SJCRH30 (cell line): ENCODE results near the gene TBK1. TPM values are rescaled to one million over a fixed set of nuclear protein-coding genes. Genes with fewer than 3 reads are reported as not detected.
"Not testable (repeated sequence)": the region's sequence is repeated elsewhere in the genome, so short reads cannot be mapped to it uniquely, and the experiment has no call there.

Experiments used
- DNase-seq, 2 experiments: peaks; one replicate each; pipeline ENCODE4 v3.0.0-alpha.2; 2015 to 2020
- H3K27ac ChIP-seq: fragments of 250-450 bp; sonication (Bioruptor Pico); 2 replicates; pipeline ENCODE4 v1.5.1; 2020; ENCODE audit warnings: mild to moderate bottlenecking, moderate library complexity
- H3K27me3 ChIP-seq: fragments of 250-450 bp; sonication (Bioruptor Pico); 2 replicates; pipeline ENCODE4 v1.5.1; 2020; ENCODE audit warnings: mild to moderate bottlenecking, moderate library complexity
- H3K36me3 ChIP-seq: fragments of 250-450 bp; sonication (Bioruptor Pico); 2 replicates; pipeline ENCODE4 v1.5.1; 2020; ENCODE audit warnings: mild to moderate bottlenecking, moderate library complexity
- H3K4me1 ChIP-seq: fragments of 250-450 bp; sonication (Bioruptor Pico); 2 replicates; pipeline ENCODE4 v1.5.1; 2020; ENCODE audit warnings: mild to moderate bottlenecking, moderate library complexity
- H3K4me3 ChIP-seq: fragments of 250-450 bp; sonication (Bioruptor Pico); 2 replicates; pipeline ENCODE4 v1.5.1; 2020; ENCODE audit warnings: mild to moderate bottlenecking, moderate library complexity
- H3K9me3 ChIP-seq: fragments of 250-450 bp; sonication (Bioruptor Pico); replicated peaks from 2 replicates; pipeline ENCODE4 v1.5.1; 2020; ENCODE audit warnings: mild to moderate bottlenecking, moderate library complexity
- total RNA-seq: library from RNA; depleted of rRNA; stranded (reverse); fragments of >200 nt; shearing (Covaris generic); gene quantifications from 2 replicates; pipeline ENCODE4 v1.2.3, GENCODE V29; 2014

The TBK1 gene
- total RNA-seq, 1 experiment from 2014 or later, result 31.5 TPM

DNA sequence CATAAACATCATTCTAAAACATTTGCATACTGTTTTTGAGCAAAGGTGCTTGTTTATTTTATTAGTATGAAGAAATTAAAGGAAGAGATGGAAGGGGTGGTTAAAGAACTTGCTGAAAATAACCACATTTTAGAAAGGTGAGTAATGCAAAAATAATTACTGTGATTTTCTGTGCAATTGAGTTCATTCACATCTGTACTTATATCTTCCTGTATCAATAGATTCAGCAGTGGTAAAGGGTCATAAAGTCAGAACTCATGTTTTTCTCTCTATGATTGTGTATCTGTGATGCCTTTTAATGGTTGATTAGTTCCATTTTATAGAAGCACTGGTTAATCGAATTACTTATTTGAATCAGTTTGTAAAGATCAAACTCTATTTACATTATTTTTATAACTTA, 46.0 kb downstream of the TBK1 start:
- no peaks in the 10 kb centered on the region for H3K27me3 ChIP-seq
- H3K4me3 ChIP-seq, result no peak overlapping the region
- H3K9me3 ChIP-seq, result no peaks in the 10 kb centered on the region
- no peak for DNase-seq
- H3K27ac ChIP-seq, result no peak overlapping the region
- H3K4me1 ChIP-seq, result no peaks in the 10 kb centered on the region
- H3K36me3 ChIP-seq, result peaks cover 51% of the 10 kb centered on the region

DNA sequence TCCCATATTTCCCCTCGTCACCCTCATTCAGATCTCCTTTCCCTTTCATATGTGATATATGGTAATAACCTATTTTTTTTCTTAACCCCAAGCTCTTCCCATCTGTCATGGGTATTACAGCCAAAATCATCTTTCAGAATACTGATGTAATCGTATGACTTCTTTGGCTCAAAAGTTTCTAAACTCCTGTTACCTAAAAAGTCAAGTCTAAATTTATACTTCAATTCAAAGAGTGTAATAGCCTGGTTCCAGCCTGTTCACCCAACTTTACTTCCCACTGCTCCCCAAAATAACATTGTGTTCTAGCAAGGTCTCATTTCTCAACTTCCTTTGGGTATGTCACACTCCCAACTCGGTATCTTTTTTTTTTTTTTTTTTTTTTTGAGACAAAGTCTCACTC, 48.5 kb downstream of the TBK1 start:
- Histone ChIP-seq H3K4me3 (no peak overlapping the region), H3K27ac (no peak overlapping the region), H3K9me3 (no peaks in the 10 kb centered on the region), H3K27me3 (no peaks in the 10 kb centered on the region), H3K36me3 (peaks cover 48% of the 10 kb centered on the region), H3K4me1 (no peaks in the 10 kb centered on the region)
- no peak for DNase-seq

DNA sequence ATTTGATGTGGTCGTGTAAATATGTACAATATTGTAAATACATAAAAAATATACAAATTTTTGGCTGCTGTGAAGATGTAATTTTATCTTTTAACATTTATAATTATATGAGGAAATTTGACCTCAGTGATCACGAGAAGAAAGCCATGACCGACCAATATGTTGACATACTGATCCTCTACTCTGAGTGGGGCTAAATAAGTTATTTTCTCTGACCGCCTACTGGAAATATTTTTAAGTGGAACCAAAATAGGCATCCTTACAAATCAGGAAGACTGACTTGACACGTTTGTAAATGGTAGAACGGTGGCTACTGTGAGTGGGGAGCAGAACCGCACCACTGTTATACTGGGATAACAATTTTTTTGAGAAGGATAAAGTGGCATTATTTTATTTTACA, 49.6 kb downstream of the TBK1 start:
- H3K9me3 ChIP-seq, result no peaks in the 10 kb centered on the region
- peaks cover 42% of the 10 kb centered on the region for H3K36me3 ChIP-seq
- H3K4me1 ChIP-seq, result no peaks in the 10 kb centered on the region
- H3K27ac ChIP-seq, result no peak overlapping the region
- no peak for DNase-seq
- no peaks in the 10 kb centered on the region for H3K27me3 ChIP-seq
- no peak overlapping the region for H3K4me3 ChIP-seq

DNA sequence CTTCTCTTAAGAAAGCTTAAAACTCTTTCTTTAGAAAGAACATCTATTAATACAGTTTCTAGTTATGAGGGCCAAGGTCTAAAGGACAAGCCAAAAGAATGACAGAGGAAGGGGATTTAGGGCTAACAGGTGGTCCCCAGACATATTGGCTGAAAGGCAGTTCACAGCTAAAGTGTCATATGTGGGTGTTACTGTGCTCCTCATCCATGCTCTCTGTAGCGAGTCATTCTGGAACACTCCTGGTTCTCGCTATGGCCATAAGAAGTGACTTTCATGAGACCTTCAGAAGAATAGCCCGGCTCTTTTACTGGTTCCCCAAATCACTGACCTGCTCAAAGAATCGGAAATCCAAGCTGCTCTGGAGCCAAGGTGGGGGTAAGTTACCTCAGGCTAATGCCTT, 55.0 kb downstream of the TBK1 start:
- no peaks in the 10 kb centered on the region for H3K9me3 ChIP-seq
- H3K36me3 ChIP-seq, result peaks cover 9% of the 10 kb centered on the region
- no peak overlapping the region for H3K4me3 ChIP-seq
- H3K27me3 ChIP-seq, result no peaks in the 10 kb centered on the region
- H3K4me1 ChIP-seq, result no peaks in the 10 kb centered on the region
- DNase-seq, result peak in 1 of 2 experiments; percentile 21
- H3K27ac ChIP-seq, result no peak overlapping the region

DNA sequence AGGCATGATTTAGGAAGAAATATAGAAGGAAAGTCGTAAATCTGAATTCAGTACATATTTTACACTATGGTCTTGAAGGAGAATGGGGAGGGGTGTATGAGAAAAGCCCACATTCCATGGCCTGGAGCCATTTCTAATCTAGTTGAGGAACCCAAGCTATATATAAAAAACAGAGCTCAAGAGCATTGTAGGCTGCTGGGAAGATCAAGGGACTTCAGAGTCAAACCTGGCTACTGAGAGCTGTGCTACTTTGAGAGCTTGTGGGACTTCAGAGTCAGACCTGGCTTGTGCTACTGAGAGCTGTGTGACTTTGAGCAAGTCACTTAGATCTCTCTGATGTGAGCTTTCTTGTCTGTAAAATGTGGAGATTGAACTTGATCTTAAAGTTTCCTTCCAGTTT, 58.7 kb downstream of the TBK1 start:
- H3K27me3 ChIP-seq, result no peaks in the 10 kb centered on the region
- H3K4me1 ChIP-seq, result no peaks in the 10 kb centered on the region
- H3K27ac ChIP-seq, result no peak overlapping the region
- DNase-seq, result no peak
- H3K4me3 ChIP-seq, result no peak overlapping the region
- H3K36me3 ChIP-seq, result no peaks in the 10 kb centered on the region
- no peaks in the 10 kb centered on the region for H3K9me3 ChIP-seq

DNA sequence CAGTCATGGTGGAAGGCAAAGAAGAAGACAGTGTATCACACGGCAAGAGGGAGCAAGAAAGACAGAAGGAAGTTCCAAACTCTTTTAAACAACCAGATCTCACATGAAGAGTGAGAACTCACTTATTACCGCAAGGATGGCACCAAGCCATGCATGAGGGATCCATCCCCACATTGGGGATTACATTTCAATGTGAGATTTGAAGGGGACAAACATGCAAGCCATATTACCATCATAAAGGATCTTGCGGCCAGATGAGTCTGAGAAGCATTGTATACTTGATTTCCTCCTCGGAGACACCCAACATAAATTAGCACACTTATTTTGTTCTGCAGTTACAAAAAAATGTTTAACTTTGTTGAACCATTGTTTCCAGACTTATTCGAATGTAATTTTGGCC, 66.5 kb downstream of the TBK1 start:
- Histone ChIP-seq H3K36me3 (no peaks in the 10 kb centered on the region), H3K4me3 (no peak overlapping the region), H3K4me1 (peaks cover 11% of the 10 kb centered on the region), H3K27me3 (no peaks in the 10 kb centered on the region), H3K9me3 (no peaks in the 10 kb centered on the region), H3K27ac (no peak overlapping the region)
- DNase-seq, result no peak

DNA sequence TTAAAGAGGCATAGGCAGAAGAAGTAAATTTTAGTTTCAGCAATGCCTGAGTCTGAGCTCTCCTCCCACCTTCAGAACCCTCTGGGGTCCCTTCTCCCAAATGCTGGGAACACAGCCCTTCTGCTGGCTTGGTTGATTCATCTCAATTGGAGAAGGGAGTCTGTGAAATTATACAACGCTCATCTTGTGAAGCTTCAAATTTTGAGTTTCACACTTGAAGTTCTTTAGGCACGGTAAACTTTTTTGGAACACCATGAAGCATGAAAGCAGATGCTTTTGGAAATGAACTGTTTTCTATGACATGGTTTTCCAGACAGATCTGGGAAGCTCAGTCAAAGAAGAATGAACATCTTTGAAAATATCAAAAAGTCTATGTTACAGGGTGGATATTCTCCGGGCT, 69.9 kb downstream of the TBK1 start:
- Histone ChIP-seq H3K4me1 (peaks cover 11% of the 10 kb centered on the region), H3K27ac (peak overlapping the region; percentile 29; the same call in 1 of the 2 replicates), H3K36me3 (no peaks in the 10 kb centered on the region), H3K4me3 (no peak overlapping the region), H3K27me3 (no peaks in the 10 kb centered on the region), H3K9me3 (no peaks in the 10 kb centered on the region)
- DNase-seq, result no peak

DNA sequence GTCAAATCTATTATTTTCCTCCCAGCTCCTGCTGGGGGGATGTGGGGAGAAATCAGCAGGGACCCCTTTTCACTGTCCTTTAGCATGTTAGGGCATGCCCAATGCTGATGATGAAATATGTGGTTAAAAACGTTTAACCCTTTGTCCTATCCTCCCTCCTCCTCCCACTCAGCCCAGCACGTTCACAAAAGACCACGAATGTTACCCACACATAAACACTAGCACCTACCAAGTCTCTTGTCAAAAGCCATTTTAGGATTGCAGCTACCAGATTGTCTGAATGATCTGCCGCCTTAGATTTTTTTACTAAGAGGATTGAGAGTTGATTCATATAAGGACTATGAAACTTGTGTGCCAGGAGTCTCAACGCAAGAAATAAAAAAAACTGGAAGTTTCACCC, 70.4 kb downstream of the TBK1 start:
- peaks cover 11% of the 10 kb centered on the region for H3K4me1 ChIP-seq
- H3K36me3 ChIP-seq, result no peaks in the 10 kb centered on the region
- no peaks in the 10 kb centered on the region for H3K9me3 ChIP-seq
- no peaks in the 10 kb centered on the region for H3K27me3 ChIP-seq
- peak; percentile 21 to 48 for DNase-seq
- 0 out of 2 replicates have a peak overlapping the region, but pooled peaks have one; percentile 5 for H3K4me3 ChIP-seq
- H3K27ac ChIP-seq, result peak overlapping the region; percentile 29

DNA sequence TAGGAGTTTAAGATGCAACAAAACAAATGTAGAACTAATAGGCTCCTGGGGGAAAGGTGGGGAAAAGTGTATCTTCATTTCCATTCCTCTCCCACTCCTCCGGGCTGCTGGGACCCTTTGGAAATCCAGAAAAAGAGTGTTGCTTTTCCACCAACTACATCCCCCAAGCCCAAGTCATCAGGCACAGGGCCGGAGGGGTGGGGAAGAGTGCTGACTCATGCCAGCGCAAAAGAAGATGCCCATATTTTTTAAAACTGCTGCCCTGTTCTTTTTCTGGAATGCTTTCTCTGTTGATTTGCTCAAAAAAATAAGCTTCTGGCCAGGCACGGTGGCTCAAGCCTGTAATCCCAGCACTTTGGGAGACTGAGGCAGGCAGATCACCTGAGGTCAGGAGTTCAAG, 70.9 kb downstream of the TBK1 start:
- Histone ChIP-seq H3K9me3 (no peaks in the 10 kb centered on the region), H3K4me1 (peaks cover 11% of the 10 kb centered on the region), H3K27me3 (no peaks in the 10 kb centered on the region), H3K4me3 (no peak overlapping the region), H3K36me3 (no peaks in the 10 kb centered on the region), H3K27ac (peak overlapping the region; percentile 29)
- DNase-seq, result no peak

DNA sequence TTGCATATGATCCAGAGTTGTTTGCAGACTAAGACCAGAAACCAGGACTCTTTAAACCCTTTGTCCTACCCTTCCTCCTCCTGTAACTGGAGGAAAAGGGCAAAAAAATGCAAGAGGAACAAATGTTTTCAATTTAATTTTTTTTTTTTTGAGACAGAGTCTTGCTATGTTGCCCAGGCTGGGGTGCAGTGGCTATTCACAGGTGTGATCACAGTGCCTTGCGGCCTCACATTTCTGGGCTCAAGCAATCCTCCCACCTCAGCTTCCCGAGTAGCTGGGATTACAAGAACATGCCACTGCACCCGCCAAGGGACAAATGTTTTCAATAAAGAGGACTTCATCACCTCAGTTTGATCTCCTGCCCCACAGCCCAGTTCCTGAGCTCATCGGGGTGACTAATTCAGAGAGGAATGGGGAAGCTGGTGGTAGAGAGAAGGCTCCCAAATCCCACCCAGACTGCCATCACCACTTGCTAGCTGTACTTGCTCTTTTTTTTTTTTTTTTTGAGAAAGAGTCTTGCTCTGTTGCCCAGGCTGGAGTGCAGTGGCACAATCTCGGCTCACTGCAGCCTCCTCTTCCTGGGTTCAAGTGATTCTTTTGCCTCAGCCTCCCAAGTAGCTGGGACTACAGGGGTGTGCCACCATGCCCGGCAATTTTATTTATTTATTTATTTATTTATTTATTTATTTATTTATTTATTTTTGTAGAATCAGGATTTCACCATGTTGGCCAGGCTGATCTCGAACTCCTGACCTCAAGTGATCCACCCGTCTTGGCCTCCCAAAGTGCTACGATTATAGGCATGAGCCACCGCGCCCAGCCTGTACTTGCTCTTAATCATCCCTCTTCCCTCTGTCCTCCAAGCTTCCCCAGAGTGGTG, 71.9 kb downstream of the TBK1 start:
- not testable (repeated sequence) for H3K27ac ChIP-seq, H3K4me3 ChIP-seq, H3K36me3 ChIP-seq, H3K9me3 ChIP-seq, H3K27me3 ChIP-seq
- DNase-seq, result peak; percentile 14 to 20
- peaks cover 16% of the 10 kb centered on the region for H3K4me1 ChIP-seq

DNA sequence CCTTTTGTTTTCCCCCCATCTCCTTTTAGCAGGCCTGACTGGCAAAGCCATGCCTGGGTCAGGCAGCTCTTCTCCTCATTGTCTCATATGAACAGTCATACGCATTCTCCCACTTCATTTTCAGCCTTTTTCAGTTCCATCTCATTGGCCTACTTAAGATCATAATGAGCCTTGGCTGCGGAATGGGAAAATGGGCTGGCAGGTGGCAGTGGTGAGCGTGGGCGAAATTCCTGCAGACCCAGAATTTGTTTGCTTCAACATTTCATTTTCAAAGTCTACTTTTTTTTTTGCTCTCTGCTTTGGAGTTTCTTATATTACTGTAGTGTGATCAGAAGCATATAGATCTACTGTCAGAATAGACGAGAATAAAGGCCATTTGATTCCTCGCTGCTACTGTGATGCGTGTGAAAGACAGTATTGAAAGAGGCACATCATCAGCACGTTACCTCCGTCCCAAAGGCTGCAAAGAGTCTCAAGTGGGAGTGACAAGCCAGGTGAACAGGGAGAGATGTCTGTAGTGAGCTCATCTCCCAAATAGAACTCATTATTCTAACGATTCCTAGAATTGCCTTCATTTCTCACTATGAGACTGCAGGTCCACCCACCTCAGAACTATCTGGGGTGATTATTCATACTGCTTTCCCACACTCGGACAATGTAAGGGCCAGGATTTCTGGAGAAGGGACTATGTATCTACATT, 73.7 kb downstream of the TBK1 start:
- Histone ChIP-seq H3K9me3 (no peaks in the 10 kb centered on the region), H3K4me3 (no peak overlapping the region), H3K4me1 (peaks cover 19% of the 10 kb centered on the region), H3K27ac (no peak overlapping the region), H3K27me3 (no peaks in the 10 kb centered on the region), H3K36me3 (no peaks in the 10 kb centered on the region)
- DNase-seq, result no peak

DNA sequence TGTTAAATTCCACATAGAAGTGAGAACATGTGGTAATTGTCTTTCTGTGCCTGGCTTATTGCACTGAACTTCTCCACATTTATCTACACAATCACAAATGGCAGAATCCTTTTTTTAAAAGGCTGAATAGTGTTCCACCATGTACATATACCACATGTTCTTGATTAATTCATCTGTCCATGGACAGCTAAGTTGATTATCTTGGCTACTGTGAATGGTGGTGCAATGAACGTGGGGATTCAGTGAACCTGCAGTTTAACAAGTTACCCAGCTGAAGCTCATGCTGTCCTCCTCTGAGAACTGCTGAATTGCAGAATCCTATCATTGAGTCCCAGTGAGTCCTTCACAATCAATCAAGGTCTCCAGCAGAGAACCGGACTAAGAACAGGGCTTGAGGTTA, 74.9 kb downstream of the TBK1 start:
- no peak for DNase-seq
- Histone ChIP-seq H3K27ac (no peak overlapping the region), H3K9me3 (no peaks in the 10 kb centered on the region), H3K27me3 (no peaks in the 10 kb centered on the region), H3K36me3 (no peaks in the 10 kb centered on the region), H3K4me1 (peaks cover 23% of the 10 kb centered on the region), H3K4me3 (no peak overlapping the region)

DNA sequence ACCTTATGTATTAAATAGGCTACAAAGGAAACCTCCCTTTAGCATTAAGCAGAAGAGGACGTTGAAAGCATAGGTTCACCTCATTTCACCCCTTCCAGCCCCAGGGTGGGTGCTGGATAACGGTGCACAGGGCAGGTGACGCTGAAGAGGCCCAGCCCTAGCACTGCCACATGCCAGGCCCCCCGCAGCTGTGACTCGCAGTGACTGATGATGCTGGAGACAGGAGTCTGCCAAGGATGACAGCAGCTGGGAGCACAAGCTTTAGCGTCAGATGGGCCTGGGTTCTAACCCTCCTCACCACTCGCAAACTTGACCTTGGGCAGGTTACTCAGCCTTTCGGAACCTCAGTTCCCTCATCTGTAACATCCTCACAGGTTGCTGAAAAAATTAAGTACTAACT, 76.7 kb downstream of the TBK1 start:
- peak; percentile 56 to 64 for DNase-seq
- Histone ChIP-seq H3K27me3 (no peaks in the 10 kb centered on the region), H3K27ac (no peak overlapping the region), H3K36me3 (no peaks in the 10 kb centered on the region), H3K9me3 (no peaks in the 10 kb centered on the region), H3K4me3 (no peak overlapping the region), H3K4me1 (peaks cover 22% of the 10 kb centered on the region)

DNA sequence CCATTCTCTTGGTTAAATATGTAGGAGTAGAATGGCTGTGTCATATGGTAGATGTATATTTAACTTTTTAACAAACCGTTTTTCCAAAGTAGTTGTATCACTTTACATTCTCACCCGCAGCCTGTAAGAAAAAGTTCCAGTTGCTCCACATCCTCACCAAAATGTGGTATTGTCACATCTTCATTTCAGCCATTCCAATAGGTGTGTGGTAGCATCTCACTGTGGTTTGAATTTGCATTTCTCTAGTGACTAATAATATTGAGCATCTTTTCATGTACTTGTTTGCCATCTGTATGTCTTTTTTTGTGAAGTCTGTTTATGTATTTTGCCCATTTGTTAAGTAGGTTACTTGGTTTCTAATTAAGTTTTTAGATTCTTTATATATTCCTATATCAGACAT, 78.6 kb downstream of the TBK1 start:
- Histone ChIP-seq H3K36me3 (no peaks in the 10 kb centered on the region), H3K27me3 (no peaks in the 10 kb centered on the region), H3K27ac (no peak overlapping the region), H3K4me1 (peaks cover 22% of the 10 kb centered on the region), H3K4me3 (no peak overlapping the region), H3K9me3 (no peaks in the 10 kb centered on the region)
- no peak for DNase-seq

DNA sequence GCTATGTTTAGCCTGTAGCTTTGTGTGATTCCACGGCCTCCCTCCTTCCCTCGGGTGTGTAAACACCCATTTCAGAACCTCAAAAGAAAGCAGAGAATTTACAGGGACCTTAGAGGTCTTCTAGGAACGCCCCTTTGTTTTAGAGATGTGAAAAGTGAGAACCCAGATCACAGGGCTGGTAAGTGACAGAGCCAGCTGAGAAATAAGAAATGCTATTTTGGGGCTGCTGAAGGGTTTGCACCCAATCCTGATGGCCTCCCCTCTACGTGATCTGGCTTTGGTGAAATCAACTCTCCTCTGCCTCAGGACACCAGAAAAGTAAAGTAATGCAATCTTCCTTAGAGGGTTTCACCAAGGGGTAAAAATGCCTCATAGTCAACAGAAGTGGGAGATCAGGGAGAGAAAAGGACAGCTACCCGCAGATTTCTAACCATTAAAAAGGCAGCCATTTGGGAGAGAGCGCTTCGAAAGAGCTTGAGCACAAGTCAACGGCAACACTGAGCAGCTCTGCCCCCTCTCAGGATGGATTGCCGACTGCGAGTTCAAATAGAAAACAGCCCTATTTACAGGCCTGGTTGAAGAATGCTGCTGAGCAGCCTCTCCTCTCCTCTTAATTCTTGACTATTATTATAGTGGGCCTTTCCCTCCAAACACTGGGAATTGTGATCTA, 79.9 kb downstream of the TBK1 start:
- no peaks in the 10 kb centered on the region for H3K36me3 ChIP-seq
- peak; percentile 71 to 91 for DNase-seq
- peaks cover 22% of the 10 kb centered on the region for H3K4me1 ChIP-seq
- H3K27ac ChIP-seq, result peak overlapping the region; percentile 86
- no peaks in the 10 kb centered on the region for H3K27me3 ChIP-seq
- peak overlapping the region; percentile 49 for H3K4me3 ChIP-seq
- no peaks in the 10 kb centered on the region for H3K9me3 ChIP-seq
